ENCODE results near the gene HPCAL1.

DNA sequence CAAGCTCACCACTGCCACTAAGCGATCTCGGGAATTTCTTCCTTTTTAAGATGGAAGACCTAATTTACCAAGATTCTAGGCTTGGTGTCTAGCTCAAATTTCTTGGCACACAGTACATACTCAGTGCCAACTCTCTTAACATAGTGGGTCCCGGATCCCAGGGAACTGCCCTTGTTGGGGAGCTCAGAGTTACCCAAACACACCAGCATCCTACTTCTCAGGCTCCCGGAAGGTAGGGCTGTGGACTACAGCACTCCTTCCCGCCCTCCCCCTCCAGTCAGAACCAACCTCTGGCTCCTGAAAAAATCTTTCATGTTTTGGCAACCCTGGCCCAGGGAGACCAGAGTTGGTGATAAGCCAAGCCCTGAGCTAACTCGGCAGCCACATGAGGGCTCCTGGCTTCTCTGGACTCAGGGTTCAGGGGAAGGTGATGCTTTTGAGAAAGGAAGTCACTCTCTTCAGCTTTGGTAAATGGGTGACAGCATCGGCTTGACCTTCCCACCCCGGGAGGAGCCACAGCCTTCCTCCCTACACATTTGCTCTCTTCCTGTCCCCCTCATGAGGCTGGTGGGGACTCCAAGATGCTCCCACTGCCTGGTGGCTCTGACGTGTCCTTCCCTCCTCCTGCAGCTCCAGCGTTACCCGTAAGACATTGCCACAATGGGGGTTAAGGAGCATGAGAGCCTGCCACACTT is 136.6 kb downstream of the HPCAL1 start:
- TF ChIP-seq, protein P1, sequence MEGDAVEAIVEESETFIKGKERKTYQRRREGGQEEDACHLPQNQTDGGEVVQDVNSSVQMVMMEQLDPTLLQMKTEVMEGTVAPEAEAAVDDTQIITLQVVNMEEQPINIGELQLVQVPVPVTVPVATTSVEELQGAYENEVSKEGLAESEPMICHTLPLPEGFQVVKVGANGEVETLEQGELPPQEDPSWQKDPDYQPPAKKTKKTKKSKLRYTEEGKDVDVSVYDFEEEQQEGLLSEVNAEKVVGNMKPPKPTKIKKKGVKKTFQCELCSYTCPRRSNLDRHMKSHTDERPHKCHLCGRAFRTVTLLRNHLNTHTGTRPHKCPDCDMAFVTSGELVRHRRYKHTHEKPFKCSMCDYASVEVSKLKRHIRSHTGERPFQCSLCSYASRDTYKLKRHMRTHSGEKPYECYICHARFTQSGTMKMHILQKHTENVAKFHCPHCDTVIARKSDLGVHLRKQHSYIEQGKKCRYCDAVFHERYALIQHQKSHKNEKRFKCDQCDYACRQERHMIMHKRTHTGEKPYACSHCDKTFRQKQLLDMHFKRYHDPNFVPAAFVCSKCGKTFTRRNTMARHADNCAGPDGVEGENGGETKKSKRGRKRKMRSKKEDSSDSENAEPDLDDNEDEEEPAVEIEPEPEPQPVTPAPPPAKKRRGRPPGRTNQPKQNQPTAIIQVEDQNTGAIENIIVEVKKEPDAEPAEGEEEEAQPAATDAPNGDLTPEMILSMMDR (IDR thresholded peaks at IDR 0.05) = no peak
- TF ChIP-seq EZH2 (IDR thresholded peaks at IDR 0.05; ENCODE audit: borderline replicate concordance, insufficient read depth, low read depth, low read length, poor library complexity, severe bottlenecking) = no peak
